OCI-LY3 (cell line): ENCODE data around the gene EVI5L.

ENCODE experiments used
- H2AFZ ChIP-seq: fragments of 200-600, 300-600 bp; shearing (Covaris generic); 2 replicates; pipeline ENCODE4 v1.6.0; 2014; ENCODE audit warnings: antibody characterized with exemption, low read depth, low read length
- H3K27ac ChIP-seq: fragments of 200-600, 300-600 bp; sonication (generic); 2 replicates; pipeline ENCODE4 v1.5.1; 2014; ENCODE audit warnings: mild to moderate bottlenecking, low read length, moderate library complexity, mixed read lengths
- H3K27me3 ChIP-seq: fragments of 200-600, 300-600 bp; sonication (generic); 2 replicates; pipeline ENCODE4 v1.6.1; 2014; ENCODE audit warnings: low read depth, low read length, mixed read lengths
- H3K36me3 ChIP-seq: fragments of 200-600, 300-600 bp; sonication (generic); replicated peaks from 2 replicates; pipeline ENCODE3; 2014; ENCODE audit warnings: low read depth, low read length, mixed read lengths
- H3K4me1 ChIP-seq: fragments of 300-600, 200-600 bp; sonication (generic); 2 replicates; pipeline ENCODE4 v1.6.1; 2014; ENCODE audit warnings: low read length, mixed read lengths
- H3K4me2 ChIP-seq: fragments of 200-600, 300-600 bp; sonication (generic); 2 replicates; pipeline ENCODE4 v1.6.1; 2014; ENCODE audit warnings: low read length, mixed read lengths
- H3K4me3 ChIP-seq: fragments of 300-600, 200-600 bp; sonication (generic); 2 replicates; pipeline ENCODE4 v1.5.1; 2014; ENCODE audit warnings: antibody characterized with exemption, mild to moderate bottlenecking, low read length, moderate library complexity
- H3K79me2 ChIP-seq: fragments of 300-600, 200-600 bp; shearing (Covaris generic); 2 replicates; pipeline ENCODE4 v1.6.1; 2014; ENCODE audit warnings: mild to moderate bottlenecking, low read length, mixed read lengths
- H3K9ac ChIP-seq: fragments of 300-600, 200-600 bp; shearing (Covaris generic); 2 replicates; pipeline ENCODE4 v1.6.0; 2014; ENCODE audit warnings: mild to moderate bottlenecking, low read length, moderate library complexity
- H3K9me3 ChIP-seq: fragments of 200-600, 300-600 bp; shearing (Covaris generic); 2 replicates; pipeline ENCODE4 v1.6.1; 2014; ENCODE audit warnings: low read length, mixed read lengths; ENCODE audit not compliant: insufficient read depth
- H4K20me1 ChIP-seq: fragments of 200-600, 300-600 bp; sonication (generic); 2 replicates; pipeline ENCODE4 v1.6.1; 2016; ENCODE audit warnings: low read length, mixed read lengths; ENCODE audit not compliant: insufficient read depth
- CTCF ChIP-seq: fragments of 200-600, 300-600 bp; sonication (generic); IDR thresholded peaks from 2 replicates; pipeline ENCODE4 v1.5.1; 2014; ENCODE audit warnings: antibody characterized with exemption, low read length, low read depth
- EZH2phosphoT487 ChIP-seq: fragments of 200-600 bp; shearing (Covaris generic); IDR thresholded peaks from 2 replicates; pipeline ENCODE4 v1.6.1; 2018; ENCODE audit warnings: antibody characterized with exemption, mixed run types, low read depth

EVI5L gene

GRCh38 chr19:7902796-7903243 lies 72.8 kb downstream of the EVI5L start:
- Histone ChIP-seq H3K4me2 (peak overlapping the region; percentile 99), H3K9ac (peak overlapping the region; percentile 93), H4K20me1 (peaks cover 25% of the 10 kb centered on the region), H3K4me1 (peaks cover 16% of the 10 kb centered on the region), H3K27ac (peak overlapping the region; percentile 57), H3K9me3 (no peaks in the 10 kb centered on the region), H3K27me3 (no peaks in the 10 kb centered on the region), H3K4me3 (peak overlapping the region; percentile 87), H2AFZ (peak overlapping the region; percentile 79), H3K36me3 (peaks cover 6% of the 10 kb centered on the region), H3K79me2 (peaks cover 45% of the 10 kb centered on the region)
- no peak for TF ChIP-seq EZH2phosphoT487
- no peak for TF ChIP-seq CTCF

GRCh38 chr19:7903244-7904073 lies 73.4 kb downstream of the EVI5L start, which contains the start of gene MAP2K7:
TSS of gene MAP2K7 (plus strand) at chr19:7903877. CDS start at chr19:7903945, 68 bp downstream.
- Histone ChIP-seq H3K27ac (peak within 1 kb of the TSS; percentile 58), H2AFZ (peak within 1 kb of the TSS; percentile 79), H3K4me1 (peaks cover 16% of the 10 kb centered on the region), H3K79me2 (peaks cover 52% of the 10 kb centered on the region), H3K9ac (peak within 1 kb of the TSS; percentile 93), H4K20me1 (peaks cover 29% of the 10 kb centered on the region), H3K4me2 (peak within 1 kb of the TSS; percentile 99), H3K36me3 (peaks cover 6% of the 10 kb centered on the region), H3K27me3 (no peaks in the 10 kb centered on the region), H3K9me3 (no peaks in the 10 kb centered on the region), H3K4me3 (peak within 1 kb of the TSS; percentile 95)
- TF ChIP-seq CTCF (peak; percentile 88), EZH2phosphoT487 (no peak)

- Histone ChIP-seq H3K27ac (peak overlapping the region; percentile 58), H3K9ac (peak overlapping the region; percentile 87), H3K9me3 (no peaks in the 10 kb centered on the region), H2AFZ (no peak overlapping the region), H3K79me2 (peaks cover 54% of the 10 kb centered on the region), H3K4me1 (peaks cover 16% of the 10 kb centered on the region), H3K4me3 (peak overlapping the region; percentile 95), H3K36me3 (peaks cover 6% of the 10 kb centered on the region), H3K4me2 (peak overlapping the region; percentile 98), H4K20me1 (peaks cover 35% of the 10 kb centered on the region), H3K27me3 (no peaks in the 10 kb centered on the region)
- TF ChIP-seq CTCF, result no peak
- TF ChIP-seq EZH2phosphoT487, result no peak
These were observed 74.3 kb downstream of the EVI5L start for GRCh38 chr19:7904074-7905020.
